ENCODE results near the gene EFNA4. TPM values are rescaled to one million over a fixed set of nuclear protein-coding genes. Genes with fewer than 3 reads are reported as not detected.

Gene EFNA4
- total RNA-seq, 3 donors from 2014 or later (not counting 1 experiment from before 2014, with no cell fraction given): 4.6 to 6.8 (median 5.5) TPM

GRCh38 chr1:155030899-155031298 is 32.6 kb upstream of the EFNA4 start:
- Histone ChIP-seq H3K27ac (ENCODE audit: low read length) (no peak overlapping the region), H3K36me3 (ENCODE audit: control insufficient read depth, insufficient read depth, low read length) (no peaks in the 10 kb centered on the region), H3K4me3 (ENCODE audit: low read length) (no peak overlapping the region), H3K9me3 (ENCODE audit: control insufficient read depth, insufficient read depth, low read length) (no peaks in the 10 kb centered on the region), H3K27me3 (ENCODE audit: control insufficient read depth, insufficient read depth, low read length) (no peaks in the 10 kb centered on the region), H3K4me1 (ENCODE audit: control insufficient read depth, insufficient read depth, low read length) (no peaks in the 10 kb centered on the region)
- ATAC-seq (no peak), DNase-seq (no peak)
- Mint-ChIP-seq H3K4me3 (no peak overlapping the region), H3K27me3 (ENCODE audit: low read depth in 2 of 2) (no peaks in the 10 kb centered on the region), H3K27ac (no peak overlapping the region), H3K9me3 (no peaks in the 10 kb centered on the region), H3K36me3 (no peaks in the 10 kb centered on the region), H3K4me1 (no peaks in the 10 kb centered on the region)
- TF ChIP-seq CTCF (IDR thresholded peaks at IDR 0.05): no peak
- WGBS (ENCODE audit: insufficient coverage): 89% methylated on average over 11 of the region's 11 CpGs
- intact Hi-C loops (cut with micrococcal nuclease): no loop called here

GRCh38 chr1:155032886-155033285 is 30.7 kb upstream of the EFNA4 start:
- DNase-seq (no peak), ATAC-seq (no peak)
- no peaks in the 10 kb centered on the region for H3K9me3 ChIP-seq (ENCODE audit: control insufficient read depth, insufficient read depth, low read length)
- no peaks in the 10 kb centered on the region for H3K36me3 Mint-ChIP-seq
- no peak overlapping the region for H3K27ac Mint-ChIP-seq
- intact Hi-C loops (cut with micrococcal nuclease): no loop called here
- H3K27me3 ChIP-seq (ENCODE audit: control insufficient read depth, insufficient read depth, low read length): no peaks in the 10 kb centered on the region
- TF ChIP-seq CTCF (IDR thresholded peaks at IDR 0.05): no peak
- no peaks in the 10 kb centered on the region for H3K4me1 Mint-ChIP-seq
- H3K4me1 ChIP-seq (ENCODE audit: control insufficient read depth, insufficient read depth, low read length): no peaks in the 10 kb centered on the region
- peaks cover 2% of the 10 kb centered on the region in 2 donors for H3K27me3 Mint-ChIP-seq (ENCODE audit: low read depth in 2 of 2)
- 93% methylated on average over 12 of the region's 12 CpGs for WGBS (ENCODE audit: insufficient coverage)
- H3K4me3 Mint-ChIP-seq: no peak overlapping the region
- H3K36me3 ChIP-seq (ENCODE audit: control insufficient read depth, insufficient read depth, low read length): no peaks in the 10 kb centered on the region
- H3K4me3 ChIP-seq (ENCODE audit: low read length): no peak overlapping the region
- H3K27ac ChIP-seq (ENCODE audit: low read length): no peak overlapping the region
- no peaks in the 10 kb centered on the region for H3K9me3 Mint-ChIP-seq

GRCh38 chr1:155033524-155033923 is 30.0 kb upstream of the EFNA4 start, which contains the start of the genes DCST1 and DCST2:
Gene DCST1 (plus strand): TSS chr1:155033824. CDS start chr1:155034037, 213 bp downstream.
Gene DCST2 (minus strand): TSS chr1:155033781. CDS start chr1:155033701, 80 bp downstream.
- no peaks in the 10 kb centered on the region for H3K4me1 ChIP-seq (ENCODE audit: control insufficient read depth, insufficient read depth, low read length)
- intact Hi-C loops (cut with micrococcal nuclease): no loop called here
- no peaks in the 10 kb centered on the region for H3K27me3 ChIP-seq (ENCODE audit: control insufficient read depth, insufficient read depth, low read length)
- H3K4me3 ChIP-seq (ENCODE audit: low read length): no peak within 1 kb of the TSS
- Mint-ChIP-seq H3K9me3 (no peaks in the 10 kb centered on the region), H3K27ac (no peak within 1 kb of the TSS), H3K27me3 (ENCODE audit: low read depth in 2 of 2) (peaks cover 5 to 9% of the 10 kb centered on the region in 2 donors), H3K4me3 (no peak within 1 kb of the TSS), H3K36me3 (no peaks in the 10 kb centered on the region), H3K4me1 (no peaks in the 10 kb centered on the region)
- WGBS (ENCODE audit: insufficient coverage): 87% methylated on average over 7 of the region's 9 CpGs
- no peak within 1 kb of the TSS for H3K27ac ChIP-seq (ENCODE audit: low read length)
- H3K36me3 ChIP-seq (ENCODE audit: control insufficient read depth, insufficient read depth, low read length): no peaks in the 10 kb centered on the region
- ATAC-seq (no peak), DNase-seq (no peak)
- TF ChIP-seq CTCF (IDR thresholded peaks at IDR 0.05): no peak
- no peaks in the 10 kb centered on the region for H3K9me3 ChIP-seq (ENCODE audit: control insufficient read depth, insufficient read depth, low read length)

Data from natural killer cell (primary cell).